SK-N-SH treated with all-trans-retinoic acid at 6 μM for 48 hours (cell line): Measurements from ENCODE around the gene ZNF484.

Experiments used
- ESRRG ChIP-seq: fragments of 250-450 bp; sonication (Bioruptor Pico); IDR thresholded peaks from 2 replicates; pipeline ENCODE4 v1.6.1; 2021; ENCODE audit warnings: mild to moderate bottlenecking
- PPARA ChIP-seq: fragments of 250-450 bp; sonication (Bioruptor Pico); IDR thresholded peaks from 2 replicates; pipeline ENCODE4 v1.5.0; 2020; ENCODE audit warnings: mild to moderate bottlenecking, borderline replicate concordance
- ZNF8 ChIP-seq: fragments of 450-650 bp; formaldehyde crosslinking; IDR thresholded peaks from 2 replicates; pipeline ENCODE4 v1.5.0; 2020; ENCODE audit warnings: mild to moderate bottlenecking, moderate library complexity
- TF ChIP-seq, protein P1 (sequence below): fragments of 250-450 bp; sonication (Bioruptor Pico); IDR thresholded peaks from 2 replicates; pipeline ENCODE4 v1.8.0; 2020; ENCODE audit warnings: mild to moderate bottlenecking, moderate library complexity, borderline replicate concordance

DNA sequence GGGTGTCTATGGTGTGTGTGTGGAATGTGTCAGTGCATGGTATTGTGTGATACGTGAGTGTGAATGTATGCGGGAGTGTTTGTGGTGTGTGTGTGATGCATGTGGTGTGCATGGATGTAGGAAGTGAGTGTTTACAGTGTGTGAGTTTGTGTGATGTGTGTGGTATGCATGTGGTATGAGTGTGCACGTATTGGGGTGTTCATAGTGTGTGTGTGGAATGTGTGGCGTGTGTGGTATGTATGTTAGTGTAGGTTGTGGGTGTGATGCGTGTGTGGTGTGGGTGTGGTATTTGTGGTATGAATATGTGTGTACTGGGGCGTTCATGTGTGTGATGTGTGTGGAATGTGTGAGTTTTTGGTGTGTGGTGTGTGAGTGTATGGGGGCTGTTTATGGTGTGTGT, 73.1 kb downstream of the ZNF484 start:
- TF ChIP-seq, protein P1, sequence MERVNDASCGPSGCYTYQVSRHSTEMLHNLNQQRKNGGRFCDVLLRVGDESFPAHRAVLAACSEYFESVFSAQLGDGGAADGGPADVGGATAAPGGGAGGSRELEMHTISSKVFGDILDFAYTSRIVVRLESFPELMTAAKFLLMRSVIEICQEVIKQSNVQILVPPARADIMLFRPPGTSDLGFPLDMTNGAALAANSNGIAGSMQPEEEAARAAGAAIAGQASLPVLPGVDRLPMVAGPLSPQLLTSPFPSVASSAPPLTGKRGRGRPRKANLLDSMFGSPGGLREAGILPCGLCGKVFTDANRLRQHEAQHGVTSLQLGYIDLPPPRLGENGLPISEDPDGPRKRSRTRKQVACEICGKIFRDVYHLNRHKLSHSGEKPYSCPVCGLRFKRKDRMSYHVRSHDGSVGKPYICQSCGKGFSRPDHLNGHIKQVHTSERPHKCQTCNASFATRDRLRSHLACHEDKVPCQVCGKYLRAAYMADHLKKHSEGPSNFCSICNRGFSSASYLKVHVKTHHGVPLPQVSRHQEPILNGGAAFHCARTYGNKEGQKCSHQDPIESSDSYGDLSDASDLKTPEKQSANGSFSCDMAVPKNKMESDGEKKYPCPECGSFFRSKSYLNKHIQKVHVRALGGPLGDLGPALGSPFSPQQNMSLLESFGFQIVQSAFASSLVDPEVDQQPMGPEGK (CRISPR knock-in tag) = no peak
- TF ChIP-seq PPARA (CRISPR knock-in tag) (no peak), ESRRG (CRISPR knock-in tag) (no peak), ZNF8 (CRISPR knock-in tag) (no peak)
